BLaER1 treated with 17β-estradiol and CSF1 and Interleukin-3, amounts not matched to agents 10 nM and 100 nM (cell line): Measurements from ENCODE around the gene HSPA1L.

Experiments used
- H3K27ac ChIP-seq, 11 experiments: shearing (Covaris generic); formaldehyde crosslinking; 2 replicates each; pipeline ENCODE4 v1.8.1; 2022
- H3K27me3 ChIP-seq, 11 experiments: shearing (Covaris generic); formaldehyde crosslinking; 2 replicates each; pipeline ENCODE4 v1.8.1; 2022
- H3K36me3 ChIP-seq, 11 experiments: shearing (Covaris generic); formaldehyde crosslinking; 2 replicates each; pipeline ENCODE4 v1.8.1; 2022
- H3K4me1 ChIP-seq, 10 experiments: shearing (Covaris generic); formaldehyde crosslinking; 2 replicates each; pipeline ENCODE4 v1.8.1; 2022
- H3K4me2 ChIP-seq, 11 experiments: shearing (Covaris generic); formaldehyde crosslinking; 2 replicates each; pipeline ENCODE4 v1.8.1; 2022
- H3K4me3 ChIP-seq, 10 experiments: shearing (Covaris generic); formaldehyde crosslinking; 2 replicates each; pipeline ENCODE4 v1.8.1; 2022
- H3K9ac ChIP-seq, 11 experiments: shearing (Covaris generic); formaldehyde crosslinking; 2 replicates each; pipeline ENCODE4 v1.8.1; 2022
- H3K9me3 ChIP-seq, 11 experiments: shearing (Covaris generic); formaldehyde crosslinking; replicated peaks in 1 of 11; 2 replicates each; pipeline ENCODE4 v1.8.1; 2022
- H4K20me1 ChIP-seq, 11 experiments: shearing (Covaris generic); formaldehyde crosslinking; 2 replicates each; pipeline ENCODE4 v1.8.1; 2022
- Cebpa-rat ChIP-seq, 11 experiments: shearing (Covaris generic); IDR thresholded peaks; 2 replicates each; pipeline ENCODE4 v1.8.1; 2022

The HSPA1L gene

GRCh38 chr6:31791324-31792089, 23.6 kb downstream of the HSPA1L start:
- peaks cover 0 to 24% (median 0%) of the 10 kb centered on the region in 11 experiments; a peak in 3 of 22 replicates for H4K20me1 ChIP-seq
- no peaks in the 10 kb centered on the region for H3K27me3 ChIP-seq
- no peaks in the 10 kb centered on the region for H3K9me3 ChIP-seq
- TF ChIP-seq Cebpa-rat (IDR thresholded peaks at IDR 0.05), result no peak
- peak overlapping the region in 1 of 11 experiments; percentile 98; a peak in 4 of 22 replicates for H3K9ac ChIP-seq
- peaks cover 15 to 70% (median 61%) of the 10 kb centered on the region in 11 experiments; a peak in 21 of 22 replicates for H3K36me3 ChIP-seq
- no peak overlapping the region for H3K4me3 ChIP-seq
- peak overlapping the region in 2 of 11 experiments; percentile 8; a peak in 1 of 22 replicates for H3K27ac ChIP-seq
- peaks cover 40 to 62% (median 55%) of the 10 kb centered on the region in 10 experiments for H3K4me1 ChIP-seq
- peak overlapping the region in 9 of 11 experiments; percentile 2 to 97 (median 40); a peak in 13 of 22 replicates for H3K4me2 ChIP-seq

- Histone ChIP-seq H3K4me3 (no peak overlapping the region), H3K9ac (peak overlapping the region in 1 of 11 experiments; percentile 33; a peak in 1 of 22 replicates), H3K4me1 (peaks cover 7 to 17% (median 15%) of the 10 kb centered on the region in 10 experiments), H3K27me3 (no peaks in the 10 kb centered on the region), H3K36me3 (peaks cover 55 to 100% (median 97%) of the 10 kb centered on the region in 11 experiments), H4K20me1 (peaks cover 0 to 29% (median 5%) of the 10 kb centered on the region in 11 experiments; a peak in 9 of 22 replicates), H3K27ac (no peak overlapping the region; a peak in 1 of 22 replicates), H3K9me3 (no peaks in the 10 kb centered on the region), H3K4me2 (no peak overlapping the region)
- no peak for TF ChIP-seq Cebpa-rat (IDR thresholded peaks at IDR 0.05)
These were observed 29.6 kb downstream of the HSPA1L start for GRCh38 chr6:31785475-31785874.

- Histone ChIP-seq H3K36me3 (peaks cover 67 to 100% (median 98%) of the 10 kb centered on the region in 11 experiments), H4K20me1 (peaks cover 0 to 38% (median 5%) of the 10 kb centered on the region in 11 experiments; a peak in 9 of 22 replicates), H3K27ac (no peak overlapping the region), H3K9me3 (no peaks in the 10 kb centered on the region), H3K27me3 (no peaks in the 10 kb centered on the region), H3K9ac (peak overlapping the region in 2 of 11 experiments; percentile 25 to 34; a peak in 1 of 22 replicates), H3K4me2 (no peak overlapping the region), H3K4me1 (peaks cover 2 to 13% (median 3%) of the 10 kb centered on the region in 10 experiments), H3K4me3 (no peak overlapping the region)
- no peak for TF ChIP-seq Cebpa-rat (IDR thresholded peaks at IDR 0.05)
These were observed 30.8 kb downstream of the HSPA1L start for GRCh38 chr6:31784098-31784925.

GRCh38 chr6:31782126-31782855, 32.8 kb downstream of the HSPA1L start:
- H3K27me3 ChIP-seq, result no peaks in the 10 kb centered on the region
- H3K27ac ChIP-seq, result no peak overlapping the region
- TF ChIP-seq Cebpa-rat (IDR thresholded peaks at IDR 0.05), result no peak
- peaks cover 81 to 100% (median 98%) of the 10 kb centered on the region in 11 experiments for H3K36me3 ChIP-seq
- H4K20me1 ChIP-seq, result peaks cover 0 to 59% (median 18%) of the 10 kb centered on the region in 11 experiments; a peak in 11 of 22 replicates
- H3K4me3 ChIP-seq, result no peak overlapping the region
- H3K9ac ChIP-seq, result no peak overlapping the region
- no peaks in the 10 kb centered on the region for H3K9me3 ChIP-seq
- H3K4me2 ChIP-seq, result no peak overlapping the region
- H3K4me1 ChIP-seq, result peaks cover 8 to 18% (median 11%) of the 10 kb centered on the region in 10 experiments

GRCh38 chr6:31781244-31782125, 33.6 kb downstream of the HSPA1L start:
- H3K9ac ChIP-seq, result no peak overlapping the region
- no peak overlapping the region for H3K27ac ChIP-seq
- no peak overlapping the region for H3K4me2 ChIP-seq
- TF ChIP-seq Cebpa-rat (IDR thresholded peaks at IDR 0.05), result no peak
- peaks cover 0 to 60% (median 18%) of the 10 kb centered on the region in 11 experiments; a peak in 11 of 22 replicates for H4K20me1 ChIP-seq
- no peaks in the 10 kb centered on the region for H3K9me3 ChIP-seq
- H3K36me3 ChIP-seq, result peaks cover 81 to 92% (median 89%) of the 10 kb centered on the region in 11 experiments
- no peak overlapping the region for H3K4me3 ChIP-seq
- peaks cover 16 to 26% (median 19%) of the 10 kb centered on the region in 10 experiments for H3K4me1 ChIP-seq
- H3K27me3 ChIP-seq, result no peaks in the 10 kb centered on the region

- Histone ChIP-seq H3K27me3 (no peaks in the 10 kb centered on the region), H4K20me1 (peaks cover 0 to 60% (median 18%) of the 10 kb centered on the region in 11 experiments; a peak in 11 of 22 replicates), H3K9me3 (no peaks in the 10 kb centered on the region), H3K27ac (no peak overlapping the region), H3K4me1 (peaks cover 25 to 34% (median 27%) of the 10 kb centered on the region in 10 experiments), H3K36me3 (peaks cover 76 to 84% (median 81%) of the 10 kb centered on the region in 11 experiments), H3K9ac (no peak overlapping the region), H3K4me2 (no peak overlapping the region), H3K4me3 (no peak overlapping the region)
- no peak for TF ChIP-seq Cebpa-rat (IDR thresholded peaks at IDR 0.05)
These were observed 34.4 kb downstream of the HSPA1L start for GRCh38 chr6:31780507-31781243.

GRCh38 chr6:31779908-31780307, 35.2 kb downstream of the HSPA1L start:
- peaks cover 0 to 60% (median 18%) of the 10 kb centered on the region in 11 experiments; a peak in 11 of 22 replicates for H4K20me1 ChIP-seq
- H3K9ac ChIP-seq, result no peak overlapping the region

More at GRCh38 chr6:31779908-31780307, 35.2 kb downstream of the HSPA1L start:
- no peak overlapping the region for H3K4me2 ChIP-seq
- no peaks in the 10 kb centered on the region for H3K27me3 ChIP-seq
- TF ChIP-seq Cebpa-rat (IDR thresholded peaks at IDR 0.05), result no peak
- H3K9me3 ChIP-seq, result no peaks in the 10 kb centered on the region
- H3K4me3 ChIP-seq, result no peak overlapping the region
- peaks cover 69 to 76% (median 74%) of the 10 kb centered on the region in 11 experiments for H3K36me3 ChIP-seq
- no peak overlapping the region for H3K27ac ChIP-seq
- peaks cover 32 to 42% (median 35%) of the 10 kb centered on the region in 10 experiments for H3K4me1 ChIP-seq
